ENCODE measurements around the gene PRADC1. TPM values are rescaled to one million over a fixed set of nuclear protein-coding genes. Genes with fewer than 3 reads are reported as not detected.
A peak's percentile ranks its signal among the peaks of the same experiment; 100 is the strongest.

The PRADC1 gene
- total and polyA plus RNA-seq, 2 donors (not counting 1 experiment from before 2014, with no cell fraction given), result 2.3 to 4.6 TPM

- Histone ChIP-seq H3K79me2 (ENCODE audit: control insufficient read depth, insufficient read depth, low read length) (peaks cover 43% of the 10 kb centered on the region), H3K9me3 (ENCODE audit: control extremely low read depth in 1 of 3, control insufficient read depth in 2 of 3, insufficient read depth in 1 of 3, low read length in 2 of 3) (no peaks in the 10 kb centered on the region), H3K27ac (ENCODE audit: low read length in 2 of 2) (peak within 1 kb of the TSS; percentile 19 to 65), H3K27me3 (replicated peaks in 1 of 4; ENCODE audit: control extremely low read depth in 1 of 4, control insufficient read depth in 3 of 4, insufficient read depth in 4 of 4, low read length in 3 of 4) (peaks cover 0 to 2% (median 0%) of the 10 kb centered on the region in 4 experiments), H4K20me1 (ENCODE audit: control insufficient read depth, insufficient read depth, low read length, poor library complexity, severe bottlenecking) (peaks cover 10% of the 10 kb centered on the region), H3K4me1 (ENCODE audit: control insufficient read depth in 2 of 2, insufficient read depth in 2 of 2, low read length in 2 of 2) (peaks cover 17 to 22% of the 10 kb centered on the region in 2 donors), H3K9ac (ENCODE audit: low read length) (peak within 1 kb of the TSS; percentile 82), H3K36me3 (replicated peaks in 1 of 2; ENCODE audit: control extremely low read depth in 1 of 2, control insufficient read depth in 1 of 2, extremely low read depth in 1 of 2, insufficient read depth in 2 of 2, low read length in 1 of 2) (peaks cover 0 to 4% of the 10 kb centered on the region in 2 experiments), H2AFZ (ENCODE audit: insufficient read depth, low read depth, low read length, poor library complexity, severe bottlenecking) (peak within 1 kb of the TSS; percentile 91), H3K4me3 (ENCODE audit: control extremely low read depth in 1 of 5, extremely low read depth in 1 of 5, insufficient read depth in 1 of 5, low read depth in 2 of 5, low read length in 4 of 5) (peak within 1 kb of the TSS; percentile 3 to 96 (median 80)), H3K4me2 (replicated peaks; ENCODE audit: low read depth, low read length, poor library complexity, severe bottlenecking) (peak within 1 kb of the TSS; percentile 94)
- peak; percentile 95 for ATAC-seq (ENCODE audit: low read depth)
- H3K4me1 Mint-ChIP-seq, result peaks cover 31% of the 10 kb centered on the region
- intact Hi-C loops (cut with micrococcal nuclease), result loop anchor here (1.0 to 5.0 kb wide), 7 partner anchors 19 to 523 kb away; partner anchors contain the start of genes FBXO41, PRADC1, RAB11FIP5 and SFXN5
- H3K9me3 Mint-ChIP-seq (ENCODE audit: insufficient read depth), result no peaks in the 10 kb centered on the region
- peak within 1 kb of the TSS; percentile 88 for H3K4me3 Mint-ChIP-seq
- TF ChIP-seq, protein P1, sequence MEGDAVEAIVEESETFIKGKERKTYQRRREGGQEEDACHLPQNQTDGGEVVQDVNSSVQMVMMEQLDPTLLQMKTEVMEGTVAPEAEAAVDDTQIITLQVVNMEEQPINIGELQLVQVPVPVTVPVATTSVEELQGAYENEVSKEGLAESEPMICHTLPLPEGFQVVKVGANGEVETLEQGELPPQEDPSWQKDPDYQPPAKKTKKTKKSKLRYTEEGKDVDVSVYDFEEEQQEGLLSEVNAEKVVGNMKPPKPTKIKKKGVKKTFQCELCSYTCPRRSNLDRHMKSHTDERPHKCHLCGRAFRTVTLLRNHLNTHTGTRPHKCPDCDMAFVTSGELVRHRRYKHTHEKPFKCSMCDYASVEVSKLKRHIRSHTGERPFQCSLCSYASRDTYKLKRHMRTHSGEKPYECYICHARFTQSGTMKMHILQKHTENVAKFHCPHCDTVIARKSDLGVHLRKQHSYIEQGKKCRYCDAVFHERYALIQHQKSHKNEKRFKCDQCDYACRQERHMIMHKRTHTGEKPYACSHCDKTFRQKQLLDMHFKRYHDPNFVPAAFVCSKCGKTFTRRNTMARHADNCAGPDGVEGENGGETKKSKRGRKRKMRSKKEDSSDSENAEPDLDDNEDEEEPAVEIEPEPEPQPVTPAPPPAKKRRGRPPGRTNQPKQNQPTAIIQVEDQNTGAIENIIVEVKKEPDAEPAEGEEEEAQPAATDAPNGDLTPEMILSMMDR (IDR thresholded peaks at IDR 0.05), result no peak
- no peak for TF ChIP-seq EZH2 (IDR thresholded peaks at IDR 0.05; ENCODE audit: borderline replicate concordance, insufficient read depth, low read depth, low read length, poor library complexity, severe bottlenecking)
- POLR2A ChIA-PET, result interaction anchor here (1.3 kb wide), 1 partner anchor 19 kb away, joined by 9 read pairs; the partner anchor contains the start of gene PRADC1
- under 1% methylated on average over 55 of the region's 64 CpGs for WGBS (ENCODE audit: insufficient coverage)
- CTCF ChIA-PET, result interaction anchor here (1.0 to 6.5 kb wide), 8 partner anchors 14 to 223 kb away, joined by 3 to 56 read pairs (median 9); partner anchors contain the start of gene SFXN5
- DNase-seq, result peak; percentile 92
- H3K27ac Mint-ChIP-seq, result peak within 1 kb of the TSS; percentile 86
- peaks cover 11% of the 10 kb centered on the region for H3K27me3 Mint-ChIP-seq
Observed at GRCh38 chr2:73214120-73215035, 18.7 kb downstream of the PRADC1 start, which contains the start of gene SMYD5. Gene SMYD5 (plus strand): TSS chr2:73214245. CDS start chr2:73214267, 22 bp downstream.

All from B cell (primary cell).